Measurements from ENCODE around the gene PIN1. TPM values are rescaled to one million over a fixed set of nuclear protein-coding genes. Genes with fewer than 3 reads are reported as not detected.

The PIN1 gene
- total and polyA plus RNA-seq, 10 of the 15 experiments (the other 5 are each of a cell fraction or from before 2014, with no cell fraction given) = 2.4 to 209 (median 71.5) TPM

DNA sequence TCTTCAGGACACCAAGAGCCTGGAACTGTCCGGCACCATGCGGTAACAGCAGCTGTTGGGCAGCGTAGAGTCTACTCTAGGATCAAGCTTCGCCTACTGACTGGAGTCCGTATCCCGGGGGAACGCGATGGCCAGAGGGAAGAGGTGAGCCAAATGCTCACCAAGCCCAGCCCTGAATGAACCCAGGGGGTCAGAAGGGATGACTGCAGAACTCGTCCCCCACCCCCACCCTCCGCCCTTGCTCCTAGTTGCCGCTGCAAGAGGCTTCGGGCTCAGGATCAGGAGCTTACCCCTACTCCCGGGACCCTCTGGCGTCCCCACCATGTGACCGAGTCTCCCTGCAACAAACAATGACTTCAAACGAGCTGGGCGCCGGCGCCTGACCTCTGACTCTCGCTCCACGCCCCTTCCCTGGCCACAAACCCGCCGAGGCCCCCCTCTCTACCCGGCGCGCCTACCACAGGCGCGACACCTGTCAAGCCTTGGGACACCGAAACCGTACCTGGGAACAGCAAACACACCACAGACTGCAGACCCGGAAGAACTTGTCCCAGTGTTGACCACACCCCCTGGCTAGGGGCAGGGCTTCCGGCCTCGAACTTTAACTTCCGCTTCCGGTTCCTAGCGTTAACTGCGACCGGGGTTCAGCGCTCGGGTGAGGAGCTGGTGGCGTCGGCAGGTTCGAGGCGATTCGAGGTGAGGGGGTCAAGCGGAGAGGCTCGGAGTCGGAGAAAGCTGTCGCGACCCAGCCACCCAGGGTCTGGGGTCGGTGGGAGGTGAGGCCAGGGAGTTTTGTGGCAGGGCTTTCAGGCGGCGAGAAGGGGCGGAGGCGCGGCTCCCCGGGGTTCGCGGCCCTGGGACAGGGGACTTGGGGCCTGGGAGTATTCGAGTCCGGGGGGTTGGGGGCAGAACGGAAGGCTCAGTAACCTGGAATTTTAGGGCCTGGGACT is 7.6 kb upstream of the PIN1 start, which contains the start of gene UBL5 (continued):
- TF ChIP-seq, protein P1, sequence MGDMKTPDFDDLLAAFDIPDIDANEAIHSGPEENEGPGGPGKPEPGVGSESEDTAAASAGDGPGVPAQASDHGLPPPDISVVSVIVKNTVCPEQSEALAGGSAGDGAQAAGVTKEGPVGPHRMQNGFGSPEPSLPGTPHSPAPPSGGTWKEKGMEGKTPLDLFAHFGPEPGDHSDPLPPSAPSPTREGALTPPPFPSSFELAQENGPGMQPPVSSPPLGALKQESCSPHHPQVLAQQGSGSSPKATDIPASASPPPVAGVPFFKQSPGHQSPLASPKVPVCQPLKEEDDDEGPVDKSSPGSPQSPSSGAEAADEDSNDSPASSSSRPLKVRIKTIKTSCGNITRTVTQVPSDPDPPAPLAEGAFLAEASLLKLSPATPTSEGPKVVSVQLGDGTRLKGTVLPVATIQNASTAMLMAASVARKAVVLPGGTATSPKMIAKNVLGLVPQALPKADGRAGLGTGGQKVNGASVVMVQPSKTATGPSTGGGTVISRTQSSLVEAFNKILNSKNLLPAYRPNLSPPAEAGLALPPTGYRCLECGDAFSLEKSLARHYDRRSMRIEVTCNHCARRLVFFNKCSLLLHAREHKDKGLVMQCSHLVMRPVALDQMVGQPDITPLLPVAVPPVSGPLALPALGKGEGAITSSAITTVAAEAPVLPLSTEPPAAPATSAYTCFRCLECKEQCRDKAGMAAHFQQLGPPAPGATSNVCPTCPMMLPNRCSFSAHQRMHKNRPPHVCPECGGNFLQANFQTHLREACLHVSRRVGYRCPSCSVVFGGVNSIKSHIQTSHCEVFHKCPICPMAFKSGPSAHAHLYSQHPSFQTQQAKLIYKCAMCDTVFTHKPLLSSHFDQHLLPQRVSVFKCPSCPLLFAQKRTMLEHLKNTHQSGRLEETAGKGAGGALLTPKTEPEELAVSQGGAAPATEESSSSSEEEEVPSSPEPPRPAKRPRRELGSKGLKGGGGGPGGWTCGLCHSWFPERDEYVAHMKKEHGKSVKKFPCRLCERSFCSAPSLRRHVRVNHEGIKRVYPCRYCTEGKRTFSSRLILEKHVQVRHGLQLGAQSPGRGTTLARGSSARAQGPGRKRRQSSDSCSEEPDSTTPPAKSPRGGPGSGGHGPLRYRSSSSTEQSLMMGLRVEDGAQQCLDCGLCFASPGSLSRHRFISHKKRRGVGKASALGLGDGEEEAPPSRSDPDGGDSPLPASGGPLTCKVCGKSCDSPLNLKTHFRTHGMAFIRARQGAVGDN (IDR thresholded peaks at IDR 0.05) = peak; percentile 42; the same call in 1 of the 2 replicates
- TF ChIP-seq FOS (IDR thresholded peaks at IDR 0.05; ENCODE audit: borderline replicate concordance, extremely low read depth, insufficient read length) (no peak), POLR2A (IDR thresholded peaks at IDR 0.05; ENCODE audit: low read depth, low read length) (peak; percentile 98), FOXK2 (IDR thresholded peaks at IDR 0.05) (peak; percentile 77), SMARCA5 (IDR thresholded peaks at IDR 0.05) (no peak), TCF7 (IDR thresholded peaks at IDR 0.05; ENCODE audit: borderline replicate concordance) (no peak), RB1 (IDR thresholded peaks at IDR 0.05; ENCODE audit: borderline replicate concordance) (no peak), MXI1 (IDR thresholded peaks at IDR 0.05; ENCODE audit: low read depth, low read length) (peak; percentile 85), BRCA1 (IDR thresholded peaks at IDR 0.05; ENCODE audit: low read depth, low read length) (no peak), SIN3A (IDR thresholded peaks at IDR 0.05; ENCODE audit: low read depth, low read length) (peak; percentile 69; the same call in 1 of the 2 replicates), SIX5 (IDR thresholded peaks at IDR 0.05; ENCODE audit: low read depth, low read length, severe bottlenecking) (peak; percentile 50), CHD1 (IDR thresholded peaks at IDR 0.05; ENCODE audit: low read depth, low read length) (no peak), TAF1 (IDR thresholded peaks at IDR 0.05; ENCODE audit: borderline replicate concordance, low read depth, low read length) (peak; percentile 86; the same call in 1 of the 2 replicates), NBN (IDR thresholded peaks at IDR 0.05) (0 out of 2 replicates have a peak, but pooled peaks have one; percentile 40), RELA (IDR thresholded peaks at IDR 0.05; ENCODE audit: borderline replicate concordance, partially characterized antibody) (no peak), CREM (IDR thresholded peaks at IDR 0.05; ENCODE audit: low read depth) (peak; percentile 73), SP1 (IDR thresholded peaks at IDR 0.05; ENCODE audit: low read depth, low read length) (peak; percentile 75), DPF2 (IDR thresholded peaks at IDR 0.05) (0 out of 2 replicates have a peak, but pooled peaks have one; percentile 45), CREB1 (IDR thresholded peaks at IDR 0.05; ENCODE audit: low read depth) (peak; percentile 18; the same call in 1 of the 2 replicates), BACH1 (IDR thresholded peaks at IDR 0.05; ENCODE audit: borderline replicate concordance) (0 out of 2 replicates have a peak, but pooled peaks have one; percentile 15), SMAD1 (IDR thresholded peaks at IDR 0.05; ENCODE audit: low read depth, partially characterized antibody) (peak; percentile 81)
- TF ChIP-seq, protein P2, sequence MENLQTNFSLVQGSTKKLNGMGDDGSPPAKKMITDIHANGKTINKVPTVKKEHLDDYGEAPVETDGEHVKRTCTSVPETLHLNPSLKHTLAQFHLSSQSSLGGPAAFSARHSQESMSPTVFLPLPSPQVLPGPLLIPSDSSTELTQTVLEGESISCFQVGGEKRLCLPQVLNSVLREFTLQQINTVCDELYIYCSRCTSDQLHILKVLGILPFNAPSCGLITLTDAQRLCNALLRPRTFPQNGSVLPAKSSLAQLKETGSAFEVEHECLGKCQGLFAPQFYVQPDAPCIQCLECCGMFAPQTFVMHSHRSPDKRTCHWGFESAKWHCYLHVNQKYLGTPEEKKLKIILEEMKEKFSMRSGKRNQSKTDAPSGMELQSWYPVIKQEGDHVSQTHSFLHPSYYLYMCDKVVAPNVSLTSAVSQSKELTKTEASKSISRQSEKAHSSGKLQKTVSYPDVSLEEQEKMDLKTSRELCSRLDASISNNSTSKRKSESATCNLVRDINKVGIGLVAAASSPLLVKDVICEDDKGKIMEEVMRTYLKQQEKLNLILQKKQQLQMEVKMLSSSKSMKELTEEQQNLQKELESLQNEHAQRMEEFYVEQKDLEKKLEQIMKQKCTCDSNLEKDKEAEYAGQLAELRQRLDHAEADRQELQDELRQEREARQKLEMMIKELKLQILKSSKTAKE (IDR thresholded peaks at IDR 0.05; ENCODE audit: low read depth, poor library complexity, severe bottlenecking) = peak; percentile 61
- TF ChIP-seq, protein P3, sequence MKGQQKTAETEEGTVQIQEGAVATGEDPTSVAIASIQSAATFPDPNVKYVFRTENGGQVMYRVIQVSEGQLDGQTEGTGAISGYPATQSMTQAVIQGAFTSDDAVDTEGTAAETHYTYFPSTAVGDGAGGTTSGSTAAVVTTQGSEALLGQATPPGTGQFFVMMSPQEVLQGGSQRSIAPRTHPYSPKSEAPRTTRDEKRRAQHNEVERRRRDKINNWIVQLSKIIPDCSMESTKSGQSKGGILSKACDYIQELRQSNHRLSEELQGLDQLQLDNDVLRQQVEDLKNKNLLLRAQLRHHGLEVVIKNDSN (IDR thresholded peaks at IDR 0.05; ENCODE audit: borderline replicate concordance, extremely low read length, insufficient read depth, low read depth, low read length) = peak; percentile 36
